HG03175 (cell line): ENCODE data around the gene ADM5.
A peak's percentile ranks its signal among the peaks of the same experiment; 100 is the strongest.

Experiments used
- ATAC-seq: cut with Tn5 transposase; IDR thresholded peaks from one replicate; pipeline ENCODE4 v1.9.1; 2021; ENCODE audit warnings: mild to moderate bottlenecking, moderate library complexity; ENCODE audit not compliant: unreplicated experiment

ADM5 gene

GRCh38 chr19:49658139-49658517, 31.3 kb upstream of the ADM5 start:
- ATAC-seq, result no peak

GRCh38 chr19:49658566-49659442, 30.6 kb upstream of the ADM5 start:
- no peak for ATAC-seq

- no peak for ATAC-seq
Measured at GRCh38 chr19:49660338-49660961, 28.9 kb upstream of the ADM5 start.

GRCh38 chr19:49662011-49662410, 27.4 kb upstream of the ADM5 start:
- no peak for ATAC-seq

- no peak for ATAC-seq
Measured at GRCh38 chr19:49663224-49663623, 26.2 kb upstream of the ADM5 start.

GRCh38 chr19:49664171-49665035, 25.0 kb upstream of the ADM5 start:
- ATAC-seq, result no peak

GRCh38 chr19:49665036-49665350, 24.4 kb upstream of the ADM5 start:
- ATAC-seq, result no peak

GRCh38 chr19:49665351-49666119, 23.9 kb upstream of the ADM5 start, which contains the start of the genes BCL2L12 and IRF3:
BCL2L12 (plus strand) TSS chr19:49665933; CDS start chr19:49666693, 760 bp downstream.
IRF3 (minus strand) TSS chr19:49665857; CDS start chr19:49664838, 1,019 bp downstream.
- peak; percentile 89 for ATAC-seq

- ATAC-seq, result no peak
Measured at GRCh38 chr19:49666120-49666444, 23.3 kb upstream of the ADM5 start.

GRCh38 chr19:49667473-49667872, 21.9 kb upstream of the ADM5 start:
- ATAC-seq, result no peak

- no peak for ATAC-seq
Measured at GRCh38 chr19:49669516-49669915, 19.9 kb upstream of the ADM5 start.

- no peak for ATAC-seq
Measured at GRCh38 chr19:49672131-49672919, 17.1 kb upstream of the ADM5 start.

- peak; percentile 22 for ATAC-seq
Measured at GRCh38 chr19:49676136-49676783, 13.1 kb upstream of the ADM5 start.

GRCh38 chr19:49676784-49677230, 12.6 kb upstream of the ADM5 start:
- peak; percentile 62 for ATAC-seq

- ATAC-seq, result no peak
Measured at GRCh38 chr19:49677231-49677900, 12.0 kb upstream of the ADM5 start, which contains the start of gene PRMT1. PRMT1 (plus strand) TSS chr19:49677271; CDS start chr19:49677281, 10 bp downstream.

GRCh38 chr19:49677901-49678674, 11.3 kb upstream of the ADM5 start:
- ATAC-seq, result no peak

GRCh38 chr19:49678985-49679770, 10.2 kb upstream of the ADM5 start:
- ATAC-seq, result no peak
